Measurements from ENCODE around the gene LGALS4.
A peak's percentile ranks its signal among the peaks of the same experiment; 100 is the strongest.
"Not testable (repeated sequence)": the region's sequence is repeated elsewhere in the genome, so short reads cannot be mapped to it uniquely, and the experiment has no call there.

Gene LGALS4

GRCh38 chr19:38769635-38770211 is 43.0 kb downstream of the LGALS4 start:
- POLR2A ChIA-PET, result interaction anchor here (1.0 kb wide), 1 partner anchor 82 kb away, joined by 3 read pairs; no protein-coding TSS in a partner anchor
- TF ChIP-seq L3MBTL2 (conservative IDR thresholded peaks at IDR 0.05) (peak; percentile 81), FOXK2 (IDR thresholded peaks at IDR 0.05) (no peak), BHLHE40 (IDR thresholded peaks at IDR 0.05; ENCODE audit: borderline replicate concordance) (no peak)
- peak; percentile 81 for DNase-seq (ENCODE audit: extremely low spot score)
- CTCF ChIA-PET, result interaction anchor here (0.7 to 1.0 kb wide), 4 partner anchors 8 to 18 kb away, joined by 3 to 8 read pairs (median 4); no protein-coding TSS in a partner anchor

- no peak for TF ChIP-seq ELF4 (IDR thresholded peaks at IDR 0.05)
- TF ChIP-seq SP1 (IDR thresholded peaks at IDR 0.05), result no peak
- TF ChIP-seq LEF1 (IDR thresholded peaks at IDR 0.05; ENCODE audit: borderline replicate concordance), result no peak
- no peak for TF ChIP-seq BHLHE40 (IDR thresholded peaks at IDR 0.05; ENCODE audit: borderline replicate concordance)
- TF ChIP-seq FOXA1 (IDR thresholded peaks at IDR 0.05), result no peak
- CTCF ChIA-PET, result no interaction called here
- POLR2A ChIA-PET, result no interaction called here
- no peak for DNase-seq (ENCODE audit: extremely low spot score)
Measured at GRCh38 chr19:38766276-38767047, 46.3 kb downstream of the LGALS4 start.

- POLR2A ChIA-PET, result no interaction called here
- TF ChIP-seq ELF4 (IDR thresholded peaks at IDR 0.05) (no peak), NFRKB (IDR thresholded peaks at IDR 0.05) (no peak), SP1 (IDR thresholded peaks at IDR 0.05) (no peak), HDGF (IDR thresholded peaks at IDR 0.05; ENCODE audit: borderline replicate concordance) (no peak), FOXK2 (IDR thresholded peaks at IDR 0.05) (no peak), ZNF384 (IDR thresholded peaks at IDR 0.05) (no peak), TARDBP (IDR thresholded peaks at IDR 0.05) (no peak)
- no peak for DNase-seq (ENCODE audit: extremely low spot score)
- CTCF ChIA-PET, result no interaction called here
Measured at GRCh38 chr19:38765214-38765613, 47.5 kb downstream of the LGALS4 start.

GRCh38 chr19:38763795-38764220 is 48.9 kb downstream of the LGALS4 start:
- ChIA-PET POLR2A (no interaction called here), CTCF (no interaction called here)
- no peak for DNase-seq (ENCODE audit: extremely low spot score)
- TF ChIP-seq CTBP1 (IDR thresholded peaks at IDR 0.05; ENCODE audit: borderline replicate concordance) (no peak), FOXM1 (IDR thresholded peaks at IDR 0.05; ENCODE audit: borderline replicate concordance) (no peak), SUZ12 (IDR thresholded peaks at IDR 0.05) (no peak), HDGF (IDR thresholded peaks at IDR 0.05; ENCODE audit: borderline replicate concordance) (no peak), TARDBP (IDR thresholded peaks at IDR 0.05) (no peak), FOXK2 (IDR thresholded peaks at IDR 0.05) (no peak), FOXA1 (IDR thresholded peaks at IDR 0.05) (no peak), BHLHE40 (IDR thresholded peaks at IDR 0.05; ENCODE audit: borderline replicate concordance) (no peak), ARNT (IDR thresholded peaks at IDR 0.05) (no peak), ELF4 (IDR thresholded peaks at IDR 0.05) (no peak), NFRKB (IDR thresholded peaks at IDR 0.05) (no peak), LEF1 (IDR thresholded peaks at IDR 0.05; ENCODE audit: borderline replicate concordance) (no peak), ZNF384 (IDR thresholded peaks at IDR 0.05) (no peak), SP1 (IDR thresholded peaks at IDR 0.05) (no peak)

- CTCF ChIA-PET, result interaction anchor here (0.6 to 0.8 kb wide), 2 partner anchors 8 to 215 kb away, joined by 4 read pairs; no protein-coding TSS in a partner anchor
- DNase-seq (ENCODE audit: extremely low spot score); POLR2A ChIA-PET: not testable (repeated sequence)
Measured at GRCh38 chr19:38761884-38762389, 50.8 kb downstream of the LGALS4 start.

GRCh38 chr19:38760805-38761517 is 51.8 kb downstream of the LGALS4 start:
- POLR2A ChIA-PET; DNase-seq (ENCODE audit: extremely low spot score): not testable (repeated sequence)
- CTCF ChIA-PET, result interaction anchor here (0.8 kb wide), 1 partner anchor 9 kb away, joined by 4 read pairs; no protein-coding TSS in a partner anchor

- CTCF ChIA-PET, result no interaction called here
- DNase-seq (ENCODE audit: extremely low spot score), result no peak
- TF ChIP-seq SUZ12 (IDR thresholded peaks at IDR 0.05), result no peak
- TF ChIP-seq ZNF384 (IDR thresholded peaks at IDR 0.05), result no peak
- no peak for TF ChIP-seq ELF4 (IDR thresholded peaks at IDR 0.05)
- no peak for TF ChIP-seq FOXK2 (IDR thresholded peaks at IDR 0.05)
- POLR2A ChIA-PET, result no interaction called here
Measured at GRCh38 chr19:38759590-38760003, 53.1 kb downstream of the LGALS4 start.

GRCh38 chr19:38754196-38754595 is 58.5 kb downstream of the LGALS4 start:
- POLR2A ChIA-PET; CTCF ChIA-PET; DNase-seq (ENCODE audit: extremely low spot score): not testable (repeated sequence)

GRCh38 chr19:38753783-38754182 is 59.0 kb downstream of the LGALS4 start:
- DNase-seq (ENCODE audit: extremely low spot score); POLR2A ChIA-PET; CTCF ChIA-PET: not testable (repeated sequence)
